Progenitor cell of endocrine pancreas (in vitro differentiated cells): Measurements from ENCODE around the gene KCNN1. TPM values are rescaled to one million over a fixed set of nuclear protein-coding genes. Genes with fewer than 3 reads are reported as not detected.

Source experiments
- DNase-seq: peaks from one replicate; pipeline ENCODE4 v3.0.0; 2021; ENCODE audit warnings: low spot score; ENCODE audit not compliant: unreplicated experiment
- H3K27ac Mint-ChIP-seq: 2 replicates; pipeline ENCODE4 v1.8.0; 2021; ENCODE audit warnings: mild to moderate bottlenecking, moderate library complexity, mixed read lengths
- H3K27me3 Mint-ChIP-seq: 2 replicates; pipeline ENCODE4 v1.8.0; 2021; ENCODE audit warnings: mixed read lengths
- H3K36me3 Mint-ChIP-seq: 2 replicates; pipeline ENCODE4 v1.8.0; 2022; ENCODE audit warnings: mixed read lengths; ENCODE audit not compliant: insufficient read depth
- H3K4me1 Mint-ChIP-seq: 2 replicates; pipeline ENCODE4 v1.8.0; 2021; ENCODE audit warnings: low read depth, mixed read lengths
- H3K4me3 Mint-ChIP-seq: 2 replicates; pipeline ENCODE4 v1.8.0; 2021; ENCODE audit warnings: low read depth, mild to moderate bottlenecking, moderate library complexity, mixed read lengths
- H3K9me3 Mint-ChIP-seq: 2 replicates; pipeline ENCODE4 v1.8.0; 2021; ENCODE audit warnings: low read depth, mixed read lengths
- CTCF ChIP-seq: fragments of 200-600 bp; sonication (generic); IDR thresholded peaks from one replicate; pipeline ENCODE4 v1.5.0; 2021; ENCODE audit warnings: antibody characterized with exemption, mild to moderate bottlenecking; ENCODE audit not compliant: unreplicated experiment
- total RNA-seq: library from RNA; stranded (reverse); gene quantifications from 2 replicates; pipeline ENCODE4 v1.2.1, GENCODE V29; 2021

Gene KCNN1
- total RNA-seq, 1 donor from 2014 or later: 20.3 TPM

GRCh38 chr19:18009412-18010066 lies 42.6 kb downstream of the KCNN1 start:
- no peak for DNase-seq
- H3K27me3 Mint-ChIP-seq: no peaks in the 10 kb centered on the region
- H3K4me3 Mint-ChIP-seq: no peak overlapping the region
- H3K4me1 Mint-ChIP-seq: peaks cover 11% of the 10 kb centered on the region
- peaks cover 2% of the 10 kb centered on the region for H3K36me3 Mint-ChIP-seq
- TF ChIP-seq CTCF: no peak
- H3K27ac Mint-ChIP-seq: no peak overlapping the region
- H3K9me3 Mint-ChIP-seq: no peaks in the 10 kb centered on the region

GRCh38 chr19:18010149-18010548 lies 43.2 kb downstream of the KCNN1 start:
- DNase-seq: no peak
- no peak overlapping the region for H3K27ac Mint-ChIP-seq
- H3K36me3 Mint-ChIP-seq: peaks cover 2% of the 10 kb centered on the region
- no peaks in the 10 kb centered on the region for H3K27me3 Mint-ChIP-seq
- no peak overlapping the region for H3K4me3 Mint-ChIP-seq
- H3K4me1 Mint-ChIP-seq: peaks cover 11% of the 10 kb centered on the region
- TF ChIP-seq CTCF: no peak
- H3K9me3 Mint-ChIP-seq: no peaks in the 10 kb centered on the region

GRCh38 chr19:18013210-18014111 lies 46.6 kb downstream of the KCNN1 start:
- no peak for TF ChIP-seq CTCF
- Mint-ChIP-seq H3K27ac (peak overlapping the region; percentile 70), H3K9me3 (no peaks in the 10 kb centered on the region), H3K36me3 (no peaks in the 10 kb centered on the region), H3K4me3 (no peak overlapping the region), H3K4me1 (peaks cover 9% of the 10 kb centered on the region), H3K27me3 (no peaks in the 10 kb centered on the region)
- DNase-seq: no peak

GRCh38 chr19:18014197-18014596 lies 47.3 kb downstream of the KCNN1 start:
- no peak overlapping the region for H3K4me3 Mint-ChIP-seq
- peaks cover 9% of the 10 kb centered on the region for H3K4me1 Mint-ChIP-seq

More at GRCh38 chr19:18014197-18014596, 47.3 kb downstream of the KCNN1 start:
- Mint-ChIP-seq H3K27ac (no peak overlapping the region), H3K36me3 (no peaks in the 10 kb centered on the region), H3K9me3 (no peaks in the 10 kb centered on the region), H3K27me3 (no peaks in the 10 kb centered on the region)
- no peak for TF ChIP-seq CTCF
- DNase-seq: no peak
